Ovary (tissue), 3 donors: Measurements from ENCODE around the gene KCNMB2.

ENCODE experiments used
- CTCF ChIP-seq, 3 donors: fragments of 450-650 bp in 2 of 3; fragments of 200-600 bp in 1 of 3; IDR thresholded peaks; one replicate each; pipeline versions ENCODE4 v1.5.1 to v1.8.0; 2016 to 2022; ENCODE audit warnings: antibody characterized with exemption in 3 of 3, mild to moderate bottlenecking in 1 of 3
- EP300 ChIP-seq: sonication (generic); formaldehyde crosslinking; IDR thresholded peaks from one replicate; pipeline ENCODE4 v1.6.1; 2017; ENCODE audit warnings: antibody characterized with exemption
- POLR2A ChIP-seq: fragments of 450-650 bp; IDR thresholded peaks from one replicate; pipeline ENCODE4 v1.6.1; 2017; ENCODE audit warnings: antibody characterized with exemption, mild to moderate bottlenecking, moderate library complexity
- donor health status: DM: no; HTN: no; CAD: no.

- no peak for TF ChIP-seq CTCF (IDR thresholded peaks at IDR 0.05)
- no peak for TF ChIP-seq POLR2A
- TF ChIP-seq EP300: no peak
Observed at GRCh38 chr3:178810181-178810580, 273.9 kb downstream of the KCNMB2 start.
